OCI-LY7 (cell line): ENCODE measurements around the gene C1QC. TPM values are rescaled to one million over a fixed set of nuclear protein-coding genes. Genes with fewer than 3 reads are reported as not detected.

Experiments used
- BruUV-seq: library from RNA; stranded (reverse); fragments of 400-500 nt; replicated peaks from 2 replicates; lab custom pipeline; 2021; lab: Mats Ljungman, UMichigan
- CTCF ChIA-PET: fragments of 300-600 bp; sonication (Branson Sonifier 250); formaldehyde crosslinking; loops from one replicate; lab custom pipeline; 2022; ENCODE audit warnings: antibody characterized with exemption; ENCODE audit not compliant: unreplicated experiment; lab: Charles Lee
- POLR2A ChIA-PET: fragments of 300-600 bp; sonication (Branson Sonifier 250); formaldehyde crosslinking; loops from one replicate; lab custom pipeline; 2022; ENCODE audit warnings: antibody characterized with exemption; lab: Charles Lee
- DNase-seq: peaks from one replicate; pipeline ENCODE4 v3.0.0-alpha.2; 2015; ENCODE audit warnings: low spot score
- H2AFZ ChIP-seq: fragments of 200-600 bp; sonication (generic), shearing (Covaris generic); 2 replicates; pipeline ENCODE4 v1.6.1; 2014; ENCODE audit warnings: mild to moderate bottlenecking, antibody characterized with exemption, low read length, moderate library complexity
- H3K27ac ChIP-seq: fragments of 200-600 bp; sonication (generic); 2 replicates; pipeline ENCODE4 v1.5.1; 2014; ENCODE audit warnings: mixed run types, low read depth, mild to moderate bottlenecking, moderate library complexity, low read length, inconsistent platforms; ENCODE audit not compliant: poor library complexity, severe bottlenecking
- H3K36me3 ChIP-seq: fragments of 200-600 bp; sonication (generic); 2 replicates; pipeline ENCODE4 v1.6.1; 2014; ENCODE audit warnings: mild to moderate bottlenecking, antibody characterized with exemption, low read length, moderate library complexity, mixed read lengths; ENCODE audit not compliant: insufficient read depth
- H3K4me1 ChIP-seq: fragments of 200-600 bp; sonication (generic); 2 replicates; pipeline ENCODE4 v1.5.1; 2014; ENCODE audit warnings: mild to moderate bottlenecking, low read length; ENCODE audit not compliant: insufficient read depth, poor library complexity, severe bottlenecking
- H3K4me2 ChIP-seq: fragments of 200-600 bp; sonication (generic); 2 replicates; pipeline ENCODE4 v1.6.1; 2014; ENCODE audit warnings: mild to moderate bottlenecking, low read length
- H3K4me3 ChIP-seq: fragments of 200-600 bp; sonication (generic); 2 replicates; pipeline ENCODE4 v1.5.1; 2014; ENCODE audit warnings: mild to moderate bottlenecking, low read depth, low read length; ENCODE audit not compliant: poor library complexity, severe bottlenecking
- H3K79me2 ChIP-seq: fragments of 200-600 bp; sonication (generic); 2 replicates; pipeline ENCODE4 v1.6.1; 2016; ENCODE audit warnings: low read depth, mild to moderate bottlenecking, low read length, moderate library complexity, mixed read lengths; ENCODE audit not compliant: insufficient read depth
- H3K9me2 ChIP-seq: fragments of 200-600 bp; sonication (generic); 2 replicates; pipeline ENCODE4 v1.6.1; 2016; ENCODE audit warnings: mild to moderate bottlenecking, low read length, mixed read lengths; ENCODE audit not compliant: insufficient read depth
- H3K9me3 ChIP-seq: fragments of 200-600 bp; sonication (generic); 2 replicates; pipeline ENCODE4 v1.6.1; 2014; ENCODE audit warnings: mild to moderate bottlenecking, mixed run types, low read length, mixed read lengths
- H4K20me1 ChIP-seq: fragments of 200-600 bp; sonication (generic); 2 replicates; pipeline ENCODE4 v1.6.1; 2014; ENCODE audit warnings: mild to moderate bottlenecking, antibody characterized with exemption, low read length, moderate library complexity, mixed read lengths; ENCODE audit not compliant: insufficient read depth
- CTCF ChIP-seq: fragments of 200-600 bp; sonication (generic); conservative IDR thresholded peaks from 2 replicates; pipeline ENCODE4 v1.5.1; 2014; ENCODE audit warnings: mild to moderate bottlenecking, antibody characterized with exemption, low read length, moderate library complexity, mixed read lengths
- EZH2phosphoT487 ChIP-seq: fragments of 200-600 bp; sonication (generic); IDR thresholded peaks from 2 replicates; pipeline ENCODE4 v1.6.1; 2018; ENCODE audit warnings: low read depth, borderline replicate concordance, mild to moderate bottlenecking, mixed run types, antibody characterized with exemption, low read length, moderate library complexity, mixed read lengths
- intact Hi-C: fragments of 100-400 bp; cut with micrococcal nuclease; formaldehyde crosslinking; loops from one replicate; pipeline ENCODE4 v1.10.0; 2022; ENCODE audit not compliant: unreplicated experiment
- total RNA-seq, 2 experiments: library from RNA; depleted of rRNA in 1 of 2; stranded (reverse); fragments of >200 nt in 1 of 2; shearing (Covaris generic) in 1 of 2; gene quantifications; 2 replicates each; pipeline ENCODE4 v1.2.3, GENCODE V29; 2014 to 2022

C1QC gene
- total RNA-seq, 2 experiments from 2014 or later = not detected

GRCh38 chr1:22641247-22641646, 2.2 kb upstream of the C1QC start:
- Histone ChIP-seq H4K20me1 (no peaks in the 10 kb centered on the region), H3K79me2 (no peaks in the 10 kb centered on the region), H2AFZ (no peak overlapping the region), H3K27ac (no peak overlapping the region), H3K9me3 (no peaks in the 10 kb centered on the region), H3K36me3 (no peaks in the 10 kb centered on the region), H3K4me2 (no peak overlapping the region), H3K9me2 (no peaks in the 10 kb centered on the region), H3K4me1 (no peaks in the 10 kb centered on the region), H3K4me3 (no peak overlapping the region)
- TF ChIP-seq CTCF = no peak
- TF ChIP-seq EZH2phosphoT487 = no peak
- POLR2A ChIA-PET = no interaction called here
- CTCF ChIA-PET = no interaction called here
- no TSS peak for BruUV-seq
- intact Hi-C loops = loop anchor here (5.0 kb wide), 1 partner anchor 509 kb away; no protein-coding TSS in a partner anchor
- no peak for DNase-seq

GRCh38 chr1:22641906-22642636, 1.4 kb upstream of the C1QC start:
- POLR2A ChIA-PET = no interaction called here
- no TSS peak for BruUV-seq

More at GRCh38 chr1:22641906-22642636, 1.4 kb upstream of the C1QC start:
- no peaks in the 10 kb centered on the region for H4K20me1 ChIP-seq
- H3K79me2 ChIP-seq = no peaks in the 10 kb centered on the region
- H3K4me3 ChIP-seq = no peak overlapping the region
- H2AFZ ChIP-seq = no peak overlapping the region
- CTCF ChIA-PET = no interaction called here
- no peaks in the 10 kb centered on the region for H3K9me3 ChIP-seq
- peak; percentile 64 for DNase-seq
- intact Hi-C loops = loop anchor here (1.0 to 5.0 kb wide), 2 partner anchors 222 to 510 kb away; no protein-coding TSS in a partner anchor
- TF ChIP-seq EZH2phosphoT487 = no peak
- peak; percentile 88 for TF ChIP-seq CTCF
- H3K4me1 ChIP-seq = no peaks in the 10 kb centered on the region
- H3K4me2 ChIP-seq = no peak overlapping the region
- no peaks in the 10 kb centered on the region for H3K36me3 ChIP-seq
- H3K9me2 ChIP-seq = no peaks in the 10 kb centered on the region
- no peak overlapping the region for H3K27ac ChIP-seq
